GM12873 (cell line): ENCODE results near the gene DDX28.

ENCODE experiments used
- CTCF ChIP-seq: IDR thresholded peaks from 2 replicates; pipeline ENCODE4 v1.5.1; 2012; ENCODE audit warnings: low read depth, mild to moderate bottlenecking, moderate library complexity, low read length, control low read depth; ENCODE audit not compliant: insufficient read depth; ENCODE audit errors: missing control alignments

The DDX28 gene

GRCh38 chr16:67989322-67990017 lies 33.6 kb downstream of the DDX28 start:
- no peak for TF ChIP-seq CTCF

GRCh38 chr16:67988675-67989074 lies 34.4 kb downstream of the DDX28 start:
- TF ChIP-seq CTCF: no peak

GRCh38 chr16:67987460-67988160 lies 35.4 kb downstream of the DDX28 start:
- no peak for TF ChIP-seq CTCF

GRCh38 chr16:67986949-67987348 lies 36.1 kb downstream of the DDX28 start:
- TF ChIP-seq CTCF: no peak

GRCh38 chr16:67982011-67982696 lies 40.9 kb downstream of the DDX28 start:
- TF ChIP-seq CTCF: no peak

GRCh38 chr16:67979955-67980678 lies 42.9 kb downstream of the DDX28 start, which contains the start of gene DPEP3:
TSS of gene DPEP3 (minus strand) at chr16:67980499. CDS start at chr16:67980380, 119 bp downstream.
- no peak for TF ChIP-seq CTCF
